ENCODE results near the gene ZFYVE9.
"Not testable (repeated sequence)": the region's sequence is repeated elsewhere in the genome, so short reads cannot be mapped to it uniquely, and the experiment has no call there.

Gene ZFYVE9

DNA sequence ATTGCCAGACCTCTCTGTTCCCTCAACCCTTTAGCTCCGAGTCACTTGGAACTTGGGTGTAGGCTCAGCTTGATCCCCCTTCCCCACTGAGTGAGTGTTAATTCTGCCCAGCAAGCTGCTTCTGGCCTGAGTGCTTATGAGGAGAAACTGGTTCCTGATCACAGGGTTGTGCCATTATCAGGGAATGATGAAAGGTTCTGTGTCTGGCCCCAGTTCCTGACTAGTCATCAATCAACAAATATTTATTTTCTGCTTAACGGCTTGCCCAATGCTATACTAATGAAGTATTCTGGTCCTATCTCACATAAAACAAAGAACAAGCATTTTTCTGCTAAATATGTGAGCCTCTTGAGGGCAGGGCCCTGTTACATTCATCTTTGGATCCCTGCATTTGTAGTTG, 203.4 kb downstream of the ZFYVE9 start:
- DNase-seq: no peak

DNA sequence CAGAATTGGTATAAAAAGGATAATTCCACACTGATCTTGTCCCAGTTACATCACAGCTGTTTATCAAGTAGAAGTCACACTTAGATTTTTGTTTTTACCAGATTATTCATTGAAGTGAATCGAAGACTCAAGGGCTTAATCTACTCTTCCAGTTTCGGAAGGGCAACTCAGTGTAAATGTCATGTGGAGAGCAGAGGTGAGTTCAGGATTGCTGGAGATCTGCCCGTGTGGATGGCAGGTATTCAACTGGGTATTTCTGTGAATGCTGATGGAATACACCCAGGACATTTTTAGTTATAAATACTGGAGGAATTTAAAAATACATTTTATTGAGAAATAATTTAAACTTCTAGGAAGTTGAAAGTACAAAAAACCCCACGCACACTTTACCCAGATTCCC, 204.8 kb downstream of the ZFYVE9 start:
- DNase-seq: no peak

DNA sequence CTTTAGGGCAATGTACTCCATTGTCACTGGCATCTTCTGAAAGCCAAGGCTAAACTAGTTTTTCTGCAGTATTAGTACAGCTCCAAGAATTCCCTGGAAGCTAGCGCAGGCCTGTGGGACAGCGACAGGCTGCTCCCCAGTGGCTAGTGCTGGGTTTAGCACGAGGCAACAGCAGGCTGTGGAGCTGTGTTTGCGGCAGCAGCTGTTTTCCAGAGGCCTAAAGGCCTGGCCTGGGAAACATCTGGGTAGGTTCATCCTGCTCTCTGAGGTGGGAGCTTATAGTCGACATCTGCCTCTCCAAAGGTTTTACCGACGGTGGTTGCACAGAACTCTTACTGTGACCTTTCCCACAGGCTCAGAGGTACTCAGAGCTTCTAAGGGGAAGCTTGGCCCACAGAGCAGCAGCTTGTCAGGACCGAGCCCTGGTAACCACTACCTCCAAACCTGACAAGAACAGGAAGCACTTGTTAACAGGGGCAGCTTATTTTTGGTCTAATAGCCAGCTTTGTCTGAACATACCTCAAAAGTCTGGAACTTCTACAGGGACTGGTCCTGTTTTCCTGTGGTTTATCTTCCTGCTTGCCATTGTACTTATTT, 206.9 kb downstream of the ZFYVE9 start:
- no peak for DNase-seq

DNA sequence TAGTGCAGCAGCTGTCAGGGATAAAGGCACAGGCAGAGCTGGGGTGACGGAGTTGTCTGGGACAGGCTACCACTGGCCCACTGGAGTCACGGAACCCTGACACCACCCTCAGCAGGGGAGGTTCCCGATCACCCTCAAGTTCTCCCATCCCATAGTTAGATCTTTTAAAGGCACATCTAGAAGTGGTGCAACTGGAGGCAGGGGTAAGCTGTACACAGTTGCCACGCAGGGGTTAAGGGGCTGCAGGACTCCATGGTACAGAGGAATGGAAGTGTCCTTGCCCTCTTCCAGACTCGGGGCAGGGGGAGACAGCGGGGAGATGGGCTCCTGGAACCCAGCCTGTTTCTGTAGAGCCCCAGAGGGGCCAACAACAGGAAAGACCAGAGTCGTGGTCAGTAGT, 210.8 kb downstream of the ZFYVE9 start:
- no peak for DNase-seq

DNA sequence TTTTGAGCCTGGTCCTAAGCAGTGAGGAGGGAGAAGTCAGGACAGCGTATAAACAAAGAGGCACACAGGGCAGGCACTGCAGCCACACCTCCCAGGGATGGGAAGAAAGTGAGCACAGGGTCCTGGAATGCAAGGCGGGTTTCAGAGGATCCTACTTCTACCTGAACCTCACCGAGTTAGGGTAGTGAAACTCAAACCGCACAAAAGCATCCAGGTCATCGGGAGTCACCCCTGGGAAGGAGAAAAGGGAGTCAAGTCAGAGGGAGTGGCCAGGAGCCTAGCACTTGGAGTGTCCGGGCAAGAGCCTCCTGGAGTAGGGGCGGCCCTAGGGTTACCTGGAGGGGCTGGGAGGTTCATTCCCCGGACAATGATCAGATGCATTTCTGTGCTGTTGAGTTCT, 213.5 kb downstream of the ZFYVE9 start:
- no peak for DNase-seq

DNA sequence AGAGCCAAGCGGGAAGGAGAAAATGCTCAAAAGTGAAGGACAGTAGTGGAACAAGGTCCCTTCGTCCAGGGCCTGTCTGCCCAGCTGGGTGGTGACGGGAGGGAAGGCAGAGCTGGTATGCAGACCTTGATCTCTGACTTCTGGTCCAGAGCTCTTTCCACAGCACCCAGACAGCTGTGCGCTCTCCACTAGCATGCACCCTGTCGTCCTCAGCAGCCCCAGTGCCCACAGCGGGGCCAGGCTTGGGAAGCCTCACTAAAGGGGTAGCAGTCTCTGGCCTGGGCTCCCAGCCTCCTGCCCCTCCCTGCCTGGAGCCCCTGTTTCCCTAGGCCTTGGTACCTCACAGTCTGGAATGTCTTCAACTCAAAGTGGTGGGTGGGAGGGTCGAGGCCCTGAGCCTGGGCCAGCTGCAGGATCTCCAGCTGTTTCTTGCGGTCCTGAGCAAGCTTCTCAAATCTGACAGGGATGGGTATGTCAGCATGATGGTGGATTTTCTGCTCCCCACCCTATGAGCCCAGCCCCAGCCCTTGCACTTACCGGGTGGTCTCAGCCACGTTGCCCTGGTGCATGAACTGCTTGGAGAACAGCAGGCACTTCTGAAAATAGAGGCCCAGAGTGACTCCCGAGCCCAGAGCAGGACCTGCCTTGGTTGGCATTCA, 214.1 kb downstream of the ZFYVE9 start:
- no peak for DNase-seq

DNA sequence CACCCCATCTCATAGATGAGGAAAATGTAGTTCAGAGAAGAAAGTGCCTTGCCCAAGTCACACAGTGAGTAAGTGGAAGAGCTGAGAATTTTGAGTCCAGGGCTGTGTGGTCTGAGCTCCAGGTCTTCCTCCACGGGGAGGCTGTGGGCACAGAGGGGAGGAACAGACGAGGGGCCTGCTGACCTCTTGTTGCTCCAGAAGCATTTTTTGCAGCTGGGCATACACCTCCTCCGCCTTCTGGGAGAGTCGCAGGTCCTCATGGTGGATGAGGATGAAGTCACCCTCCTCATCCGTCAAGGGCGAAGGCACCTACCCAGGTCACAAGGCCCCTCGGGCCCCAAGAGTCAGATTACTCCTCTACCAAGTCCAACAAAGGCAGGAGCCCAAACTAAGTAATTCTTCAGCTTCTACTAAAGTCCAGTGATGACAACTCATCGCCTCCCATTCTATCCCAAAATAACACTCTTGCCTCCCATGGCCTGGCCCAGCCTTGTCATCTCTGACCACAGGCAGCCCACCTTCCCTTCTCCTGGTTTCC, 215.0 kb downstream of the ZFYVE9 start:
- no peak for DNase-seq

DNA sequence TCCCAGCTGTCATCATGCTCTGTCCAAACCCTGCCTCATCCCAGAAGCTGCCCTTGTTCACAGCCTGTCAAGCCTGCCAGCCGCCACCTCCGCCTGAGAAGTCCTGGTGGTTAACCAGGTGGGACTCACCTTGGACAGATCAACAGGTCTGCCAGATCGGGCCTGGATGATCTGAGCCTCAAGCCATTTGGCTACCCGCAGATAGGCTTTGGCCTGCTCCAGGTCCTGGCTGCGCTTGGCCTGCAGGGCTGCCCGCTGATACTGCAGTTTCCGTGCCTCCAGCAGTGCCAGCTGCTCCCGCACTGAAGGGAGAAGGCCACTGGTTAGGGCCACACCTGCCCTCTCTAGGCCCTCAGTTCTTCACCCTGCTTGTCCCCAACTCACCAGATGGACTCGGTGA, 215.5 kb downstream of the ZFYVE9 start:
- no peak for DNase-seq

DNA sequence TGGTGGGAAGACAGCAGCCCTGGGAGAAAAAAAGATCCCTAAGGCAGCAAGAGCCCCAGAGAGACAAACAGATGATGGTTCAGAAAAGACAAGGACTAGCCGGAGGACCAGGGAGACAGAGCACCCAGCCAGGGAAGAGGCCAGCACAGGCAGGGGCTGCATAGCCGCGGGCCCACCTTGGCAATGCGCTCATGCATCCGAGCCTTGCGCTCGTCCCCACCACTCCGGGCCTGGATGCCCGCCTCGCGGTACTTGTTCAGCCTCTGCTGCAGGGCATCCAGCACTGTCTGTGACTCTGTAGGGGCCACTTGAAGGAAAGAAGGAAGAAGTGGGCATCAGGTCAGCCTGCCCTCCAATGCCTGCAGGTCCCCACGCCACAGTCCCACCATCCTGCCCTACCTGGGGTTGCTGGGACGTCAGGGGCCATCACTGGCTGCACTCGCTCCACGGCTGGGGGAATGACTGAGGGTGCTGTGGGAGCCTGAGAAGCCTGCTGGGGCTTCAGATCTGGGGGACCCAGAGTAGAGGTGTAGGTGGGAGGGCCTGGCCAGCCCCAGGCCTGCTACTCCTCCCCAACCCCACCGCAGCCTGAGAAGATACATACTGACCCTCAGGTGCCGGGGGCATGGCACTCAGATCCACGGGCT, 217.1 kb downstream of the ZFYVE9 start:
- DNase-seq: no peak

DNA sequence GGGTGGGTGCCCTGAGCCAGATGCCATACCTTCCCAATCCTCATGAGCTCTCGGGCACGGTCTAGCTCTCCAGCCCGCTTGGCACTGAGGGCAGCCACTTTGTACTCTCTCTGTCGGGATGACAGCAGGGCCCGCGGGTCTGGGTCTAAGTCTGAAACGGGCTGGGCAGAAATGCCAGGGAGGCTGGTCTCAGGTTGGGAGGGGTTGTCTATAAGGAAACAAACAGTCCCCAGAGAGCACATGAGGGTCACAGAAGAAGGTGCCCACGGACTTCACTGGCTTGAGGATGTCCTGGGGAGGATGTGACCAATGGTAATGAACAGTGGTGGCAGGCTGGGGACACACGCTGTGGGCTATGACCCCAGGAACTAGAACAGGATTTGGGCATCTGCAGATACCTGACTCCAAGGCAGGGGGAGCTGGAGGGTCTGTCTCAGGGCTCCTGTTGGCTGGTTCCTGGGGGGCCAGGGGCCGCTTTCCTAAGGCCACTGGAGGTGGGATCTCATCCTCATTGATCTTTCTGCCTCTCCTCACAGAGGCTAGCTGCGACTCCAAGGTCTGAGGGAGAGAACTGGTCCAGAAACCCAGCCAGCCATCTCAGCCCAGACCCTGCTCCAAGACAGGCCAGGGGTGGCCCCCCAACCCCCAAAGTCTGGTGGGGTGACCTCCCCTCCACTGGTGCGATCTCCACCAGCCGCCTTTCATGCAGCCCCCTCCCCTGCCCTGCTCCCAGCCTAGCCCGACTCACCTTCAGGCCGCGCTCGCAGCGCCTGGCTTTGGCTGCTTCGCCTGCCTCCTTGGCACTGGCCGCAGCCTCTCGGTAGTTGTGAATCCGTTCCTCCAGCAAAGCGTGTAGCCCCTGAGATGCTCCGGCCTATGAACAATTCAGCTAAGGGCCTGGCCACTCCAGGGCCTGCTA, 218.0 kb downstream of the ZFYVE9 start:
- no peak for DNase-seq

DNA sequence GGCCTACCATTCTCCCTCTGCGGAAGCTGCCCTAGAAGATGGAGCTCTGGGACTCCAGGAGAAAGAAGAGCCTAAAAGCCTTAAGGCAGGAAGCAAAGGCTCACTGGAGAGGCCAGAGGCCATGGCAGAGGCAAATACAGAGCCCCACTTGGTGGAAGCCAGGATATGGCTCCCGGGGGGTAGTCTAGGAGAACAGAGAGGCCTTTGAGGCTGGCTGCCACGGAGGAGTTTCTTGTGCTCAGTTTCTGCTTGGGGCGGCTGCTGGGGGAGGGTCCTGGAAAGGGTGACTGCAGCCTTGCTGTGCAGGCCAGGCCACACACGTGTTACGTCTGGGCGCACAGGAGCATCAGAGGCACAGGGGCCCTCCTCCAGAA, 218.7 kb downstream of the ZFYVE9 start:
- no peak for DNase-seq

DNA sequence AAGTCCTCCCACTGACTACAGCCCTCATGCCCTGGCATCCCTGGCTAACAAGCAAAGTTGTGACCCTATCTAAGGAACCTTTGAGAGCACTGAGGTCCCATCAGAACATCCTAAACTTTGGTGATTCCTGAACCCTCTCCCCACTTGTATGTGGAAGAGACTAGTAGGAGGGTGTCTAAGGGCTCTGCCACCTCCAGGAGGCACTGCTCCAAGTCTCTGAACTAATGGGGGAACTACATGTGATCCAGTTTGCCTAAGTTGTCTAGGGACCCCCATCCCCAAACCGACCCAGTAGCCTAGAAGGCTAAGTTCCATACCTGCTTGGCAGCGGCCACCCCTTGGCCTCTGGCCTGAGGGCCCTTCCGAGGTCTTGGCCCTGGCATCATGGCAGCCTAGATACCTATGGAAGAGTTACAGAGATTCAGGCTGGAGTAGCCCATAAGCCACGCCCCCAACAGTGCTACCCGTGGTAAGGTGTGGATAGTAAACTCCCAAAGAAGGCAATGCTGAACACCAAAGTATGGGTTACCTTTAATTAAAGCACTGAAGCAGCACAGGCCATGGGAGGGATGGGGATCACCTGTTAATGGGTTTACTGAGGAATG, 222.4 kb downstream of the ZFYVE9 start:
- DNase-seq: peak; percentile 35

DNA sequence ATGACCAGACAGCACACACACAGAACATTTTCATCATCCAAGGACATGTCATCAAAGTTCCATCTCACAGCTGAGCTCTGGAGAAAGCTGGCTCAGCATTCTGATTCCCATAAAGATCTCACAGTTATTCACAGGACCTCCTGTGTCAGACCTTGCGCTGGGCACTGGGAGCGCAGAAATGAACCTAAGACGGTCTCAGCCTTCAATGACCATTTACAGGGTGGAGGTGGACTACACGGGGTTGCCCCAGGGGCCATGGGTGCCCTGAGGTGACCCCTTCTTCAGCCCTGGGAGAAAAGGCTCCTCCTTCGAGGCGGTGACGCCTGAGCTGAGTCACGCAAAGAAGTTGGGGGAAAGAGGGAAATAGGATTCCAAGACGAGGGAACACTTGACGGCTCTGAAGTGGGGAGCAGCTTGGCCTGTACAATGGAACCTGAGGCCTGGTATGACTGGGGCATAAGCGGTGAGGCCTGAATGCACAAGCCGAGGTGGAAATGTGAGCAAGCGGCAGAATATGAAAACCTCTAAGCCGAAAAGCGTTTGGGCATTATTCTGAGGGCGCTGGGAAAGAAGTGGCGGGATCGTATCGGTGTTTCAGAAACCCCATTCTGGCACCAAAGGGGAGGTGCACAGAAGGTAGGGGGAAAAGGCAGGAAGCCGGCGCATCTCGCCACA, 223.3 kb downstream of the ZFYVE9 start:
- DNase-seq: peak; percentile 41

DNA sequence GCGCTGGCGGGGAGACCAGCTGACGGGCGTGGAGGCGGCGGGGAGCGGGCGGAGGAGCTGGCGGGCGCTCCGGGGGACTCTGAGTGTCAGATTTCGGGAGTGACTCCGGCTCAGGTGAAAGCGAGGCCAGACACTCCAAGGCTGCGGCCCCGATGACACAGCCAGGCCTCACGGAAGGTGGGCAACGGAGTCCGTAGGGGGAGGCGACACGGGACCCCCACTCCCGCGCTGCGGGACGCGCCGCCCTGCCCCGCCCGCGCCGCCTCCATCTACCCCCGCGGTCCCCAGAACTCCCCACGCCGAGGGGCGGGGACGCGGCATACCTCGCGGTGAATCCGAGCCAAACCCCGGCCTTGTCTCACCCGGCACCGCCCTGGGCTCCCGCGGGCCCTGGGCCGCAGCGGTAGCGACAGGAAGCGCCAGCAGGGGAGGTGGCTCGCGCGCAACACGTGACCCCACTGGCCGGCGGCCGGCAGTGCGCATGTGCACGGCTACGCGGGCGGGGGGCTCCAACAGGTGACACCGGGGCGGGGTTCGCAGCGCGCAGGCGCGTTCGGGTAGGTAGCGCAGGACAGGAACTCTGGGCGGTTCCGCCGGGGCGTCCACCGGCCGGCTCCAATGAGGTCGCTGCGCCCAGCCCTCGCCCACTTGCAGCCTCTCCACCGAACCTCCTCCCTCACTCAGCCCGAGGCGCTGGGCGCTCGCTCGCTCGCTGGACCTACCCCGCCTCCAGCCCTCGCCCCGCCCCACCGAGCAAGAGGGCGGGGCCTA, 224.0 kb downstream of the ZFYVE9 start, which contains the start of gene CC2D1B:
Gene CC2D1B, minus strand, starts transcription at position 460 of the 771 bp plus-strand sequence. CDS start 1,585 bp downstream, outside the sequence.
- peak; percentile 99 for DNase-seq

DNA sequence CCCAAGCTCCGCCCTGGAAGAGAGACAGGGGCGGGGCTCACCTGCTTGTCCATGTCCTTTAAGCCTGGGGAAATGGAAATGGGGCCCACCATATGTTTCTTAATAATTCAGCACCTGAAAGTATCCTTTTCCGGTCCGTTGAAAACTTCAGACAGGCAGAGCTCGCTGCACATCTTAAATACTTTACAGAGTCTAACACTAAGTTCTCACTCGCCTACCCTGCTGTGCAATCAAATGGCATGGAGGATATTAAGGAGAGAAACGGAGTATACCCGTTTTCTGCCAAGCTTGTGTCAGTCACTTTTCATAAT, 224.6 kb downstream of the ZFYVE9 start:
- no peak for DNase-seq

DNA sequence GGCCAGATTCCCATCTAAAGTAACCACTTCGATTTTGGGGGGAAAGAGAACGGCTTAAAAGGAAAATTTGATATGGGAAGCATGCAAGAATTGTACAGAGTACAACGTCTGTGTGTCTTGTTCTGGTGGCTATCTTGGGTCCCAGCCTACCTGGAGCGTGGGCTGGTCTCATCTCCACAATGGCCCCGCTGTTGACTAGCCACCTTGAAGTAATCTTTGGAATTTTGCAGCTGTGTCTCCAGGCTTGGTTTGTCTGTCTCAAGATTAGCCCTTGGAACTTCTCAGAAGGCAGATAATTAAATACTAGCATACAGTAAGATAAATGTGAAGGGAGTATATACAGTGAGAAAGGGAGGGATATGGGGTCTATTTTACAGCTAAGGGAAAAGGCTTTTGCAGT, 225.4 kb downstream of the ZFYVE9 start:
- no peak for DNase-seq

DNA sequence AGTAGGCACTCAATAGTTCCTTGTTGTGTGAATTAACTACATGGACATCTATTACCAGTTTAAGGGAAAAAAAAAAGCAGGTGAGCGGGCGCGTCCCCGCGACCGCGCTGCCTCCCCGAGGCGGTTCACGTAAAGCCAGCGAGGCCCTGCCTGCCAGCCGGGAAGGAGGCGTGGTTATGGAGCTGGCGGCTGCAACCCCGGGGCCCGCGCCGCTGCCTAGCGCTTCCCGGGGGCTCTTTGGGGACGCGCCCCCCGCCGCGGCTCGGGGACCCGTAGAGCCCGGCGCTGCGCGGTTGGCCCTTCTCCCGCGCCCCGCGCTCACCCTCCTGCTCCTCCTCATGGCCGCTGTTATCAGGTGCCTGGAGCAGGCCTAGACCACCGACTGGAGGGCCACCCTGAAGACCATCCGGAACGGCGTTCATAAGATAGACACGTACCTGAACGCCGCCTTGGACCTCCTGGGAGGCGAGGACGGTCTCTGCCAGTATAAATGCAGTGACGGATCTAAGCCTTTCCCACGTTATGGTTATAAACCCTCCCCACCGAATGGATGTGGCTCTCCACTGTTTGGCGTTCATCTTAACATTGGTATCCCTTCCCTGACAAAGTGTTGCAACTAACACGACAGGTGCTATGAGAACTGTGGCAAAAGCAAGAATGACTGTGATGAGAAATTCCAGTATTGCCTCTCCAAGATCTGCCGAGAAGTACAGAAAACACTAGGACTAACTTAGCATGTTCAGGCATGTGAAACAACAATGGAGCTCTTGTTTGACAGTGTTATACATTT, 226.7 kb downstream of the ZFYVE9 start:
- peak; percentile 74 for DNase-seq

DNA sequence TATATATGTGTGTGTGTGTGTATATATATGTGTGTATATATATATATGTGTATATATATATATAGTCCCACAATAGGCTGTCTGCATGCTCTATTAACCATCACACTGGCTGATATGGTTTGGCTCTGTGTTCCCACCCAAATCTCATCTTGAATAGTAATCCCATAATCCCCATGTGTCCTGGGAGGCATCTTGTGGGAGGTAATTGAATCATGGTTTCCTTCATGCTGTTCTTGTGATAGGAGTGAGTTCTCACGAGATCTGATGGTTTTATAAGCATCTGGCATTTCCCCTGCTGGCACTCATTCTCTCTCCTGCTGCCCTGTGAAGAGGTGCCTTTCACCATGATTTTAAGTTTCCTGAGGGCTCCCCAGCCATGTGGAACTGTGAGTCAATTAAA, 228.0 kb downstream of the ZFYVE9 start:
- DNase-seq: not testable (repeated sequence)

DNA sequence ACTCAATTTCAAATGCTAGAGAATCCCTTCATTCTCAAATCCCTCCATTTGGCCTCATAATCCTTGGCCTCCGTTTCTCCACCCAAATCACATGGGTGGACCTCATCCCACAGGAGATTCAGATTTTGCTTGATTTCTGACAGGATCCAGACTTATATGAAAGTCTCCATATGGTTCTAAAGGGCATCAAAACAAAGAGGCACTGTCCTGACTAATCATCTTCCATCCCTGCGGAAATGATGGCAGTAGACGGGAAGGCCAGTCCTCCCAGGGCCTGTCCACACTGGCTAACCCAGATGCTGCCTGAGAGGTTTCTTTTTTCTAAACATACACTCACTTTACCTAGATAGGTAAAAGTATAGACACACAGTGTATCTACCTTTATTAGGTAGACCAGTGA, 243.5 kb downstream of the ZFYVE9 start:
- DNase-seq: no peak

DNA sequence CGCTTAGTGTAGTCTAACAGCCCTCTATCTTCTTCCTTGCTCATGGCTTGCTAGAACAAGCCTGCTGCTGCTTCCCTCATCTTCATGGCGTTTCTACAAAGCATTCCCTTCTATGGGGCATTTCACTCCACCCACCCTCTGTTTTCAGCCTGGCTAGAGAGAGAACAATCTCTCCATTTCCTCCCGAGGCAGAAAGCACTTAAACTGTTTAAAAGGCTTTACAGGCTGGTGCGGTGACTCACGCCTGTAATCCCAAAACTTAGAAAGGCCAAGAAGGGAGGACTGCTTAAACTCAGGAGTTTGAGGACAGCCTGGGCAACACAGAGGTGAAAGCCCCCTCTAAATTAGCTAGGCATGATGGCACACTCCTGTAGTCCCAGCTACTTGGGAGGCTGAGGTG, 244.6 kb downstream of the ZFYVE9 start:
- DNase-seq: no peak

DNA sequence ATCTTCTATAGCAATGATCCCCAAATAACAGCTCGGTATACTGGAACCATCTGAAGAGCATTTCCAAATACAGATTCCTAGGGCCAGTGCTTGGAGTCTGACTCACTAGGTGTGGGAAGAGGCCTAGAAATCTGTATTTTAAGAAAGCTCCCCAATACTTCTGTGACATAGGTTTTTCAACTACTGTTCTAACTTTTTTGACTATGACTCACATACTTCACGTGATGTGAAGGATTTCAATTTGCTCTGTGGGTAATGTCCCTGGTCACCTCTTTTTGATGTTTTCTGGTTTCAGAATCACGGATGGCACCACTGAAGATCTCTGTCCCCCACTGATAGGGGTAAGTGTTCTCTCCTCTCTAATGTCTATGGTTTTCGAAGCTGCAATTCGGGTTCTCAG, 251.3 kb downstream of the ZFYVE9 start:
- DNase-seq: no peak

Measured in stimulated activated CD4-positive, alpha-beta T cell treated with anti-CD3 and anti-CD28 coated beads, Interleukin-15, amount 100 ng/mL, for 24 hours (primary cell).